Stimulated activated CD4-positive, alpha-beta T cell treated with anti-CD3 and anti-CD28 coated beads, TNF-alpha, amount 100 ng/mL, for 24 hours (primary cell): Measurements from ENCODE around the gene CAMKV.
A peak's percentile ranks its signal among the peaks of the same experiment; 100 is the strongest.
"Not testable (repeated sequence)": the region's sequence is repeated elsewhere in the genome, so short reads cannot be mapped to it uniquely, and the experiment has no call there.

Experiments used
- DNase-seq, 3 experiments: peaks; one replicate each; pipeline ENCODE4 v3.0.0-alpha.2; 2020; ENCODE audit warnings: low read depth in 3 of 3

The CAMKV gene, protein sequence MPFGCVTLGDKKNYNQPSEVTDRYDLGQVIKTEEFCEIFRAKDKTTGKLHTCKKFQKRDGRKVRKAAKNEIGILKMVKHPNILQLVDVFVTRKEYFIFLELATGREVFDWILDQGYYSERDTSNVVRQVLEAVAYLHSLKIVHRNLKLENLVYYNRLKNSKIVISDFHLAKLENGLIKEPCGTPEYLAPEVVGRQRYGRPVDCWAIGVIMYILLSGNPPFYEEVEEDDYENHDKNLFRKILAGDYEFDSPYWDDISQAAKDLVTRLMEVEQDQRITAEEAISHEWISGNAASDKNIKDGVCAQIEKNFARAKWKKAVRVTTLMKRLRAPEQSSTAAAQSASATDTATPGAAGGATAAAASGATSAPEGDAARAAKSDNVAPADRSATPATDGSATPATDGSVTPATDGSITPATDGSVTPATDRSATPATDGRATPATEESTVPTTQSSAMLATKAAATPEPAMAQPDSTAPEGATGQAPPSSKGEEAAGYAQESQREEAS

DNA sequence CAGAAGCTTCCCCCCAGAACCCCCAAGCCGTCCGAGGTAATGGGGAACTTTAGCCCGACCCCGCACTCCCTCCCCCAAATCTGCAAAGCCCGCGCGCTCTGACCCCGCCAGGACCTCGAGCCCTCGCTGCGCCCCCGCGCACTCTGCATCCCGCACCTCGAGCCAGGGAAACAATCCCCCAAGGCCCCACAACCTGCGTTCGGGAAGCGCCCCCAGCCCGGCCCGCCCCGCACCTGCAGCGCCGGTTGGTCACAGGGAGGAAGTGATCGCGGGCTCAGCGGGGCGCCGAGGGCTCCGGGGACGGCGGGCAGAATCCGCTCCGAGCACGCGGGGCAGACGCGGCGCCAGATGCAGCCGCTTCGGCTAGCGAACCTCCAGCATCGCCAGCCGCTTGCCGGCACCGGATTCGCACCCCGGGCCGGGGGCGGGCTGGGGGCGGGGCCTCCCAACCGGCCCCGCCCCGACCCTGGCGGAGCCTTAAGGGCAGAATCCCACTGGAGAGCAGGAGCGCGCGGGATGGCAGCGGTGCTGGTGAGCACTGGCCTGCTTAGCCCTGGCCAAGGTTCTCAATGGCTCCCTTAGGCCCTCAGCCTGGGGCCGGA, at the start of gene CAMKV:
Gene CAMKV (minus strand): TSS at position 382 of the 602 bp plus-strand sequence. CDS start 7,518 bp downstream, outside the sequence.
- DNase-seq = peak in 1 of 3 experiments; percentile 32

GRCh38 chr3:49917806-49918590, 48.3 kb upstream of the CAMKV start:
- DNase-seq = not testable (repeated sequence)

DNA sequence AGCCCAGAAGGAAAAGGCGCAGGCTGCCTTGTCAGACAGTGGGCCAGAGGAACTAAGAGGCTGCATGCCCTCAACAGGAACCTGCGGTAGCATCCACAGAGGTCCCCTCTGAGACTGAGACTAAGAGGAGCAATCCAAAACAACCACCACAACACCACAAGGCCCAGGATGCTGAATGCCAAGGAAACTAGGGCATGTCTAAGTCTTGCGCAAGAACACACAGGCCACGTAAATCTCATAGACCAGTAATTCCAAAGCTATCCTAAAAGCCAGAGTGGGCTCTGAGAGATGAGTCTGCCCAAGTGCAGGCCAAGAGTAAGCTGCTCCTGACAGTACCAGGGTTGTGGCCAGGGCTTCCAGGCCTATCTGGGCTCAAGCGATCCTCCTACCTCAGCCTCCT, 47.0 kb upstream of the CAMKV start:
- no peak for DNase-seq

GRCh38 chr3:49914906-49915305, 45.2 kb upstream of the CAMKV start:
- DNase-seq = no peak

GRCh38 chr3:49912881-49913281, 43.2 kb upstream of the CAMKV start:
- no peak for DNase-seq

DNA sequence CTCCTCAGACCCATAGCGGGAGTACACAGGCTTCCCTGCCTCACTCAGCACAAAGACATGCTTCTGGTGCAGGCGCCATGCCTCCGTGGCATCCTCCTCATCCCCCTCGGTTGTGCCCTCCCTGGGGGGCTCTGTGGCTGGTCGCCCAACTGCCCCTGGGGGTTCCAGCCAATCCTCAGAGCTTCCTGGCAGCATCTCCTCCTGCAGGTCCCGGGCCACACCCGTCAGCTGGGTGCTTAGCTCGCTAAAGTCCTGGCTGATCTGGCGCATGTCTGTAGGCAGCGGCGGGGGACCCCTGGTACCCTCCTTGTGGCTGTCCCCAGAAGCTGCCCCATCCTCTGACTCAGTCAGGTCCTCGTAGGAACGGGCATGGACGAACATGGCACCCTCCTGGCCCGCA, 41.9 kb upstream of the CAMKV start:
- no peak for DNase-seq

GRCh38 chr3:49911124-49911420, 41.4 kb upstream of the CAMKV start:
- no peak for DNase-seq

DNA sequence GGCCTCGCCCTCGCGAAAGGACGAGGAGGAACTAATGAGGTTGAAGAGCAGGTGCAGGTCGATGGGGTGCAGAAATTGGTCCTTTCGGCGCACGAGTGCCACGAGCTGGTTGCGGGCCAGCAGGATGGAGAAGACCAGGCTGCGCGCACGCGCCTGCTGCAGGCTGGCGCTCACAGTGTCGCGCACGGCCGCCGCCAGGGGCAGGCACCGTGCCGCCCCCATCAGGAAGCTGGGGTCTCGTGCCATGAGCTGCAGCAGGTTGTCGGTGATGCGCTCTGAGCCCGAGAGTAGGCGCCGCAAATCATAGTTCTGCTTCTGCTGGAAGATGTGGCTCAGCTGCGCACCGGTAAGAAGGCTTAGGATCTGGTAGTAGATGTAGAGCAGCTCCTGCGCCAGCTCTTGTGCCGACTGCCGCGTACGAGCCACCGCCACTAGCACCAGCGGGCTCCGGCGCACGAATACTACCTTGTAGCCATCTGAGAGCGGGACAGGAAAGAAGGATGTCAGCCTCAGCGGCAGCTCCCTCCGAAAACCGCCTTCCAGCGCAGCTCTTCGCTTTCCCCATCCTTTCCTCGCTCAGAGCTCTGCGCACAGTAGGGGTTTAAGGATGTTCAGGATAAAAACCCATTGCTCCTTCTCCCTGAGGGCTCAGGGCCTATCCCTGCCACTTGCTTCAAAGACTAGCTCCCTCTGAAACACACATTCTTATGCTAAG, 40.9 kb upstream of the CAMKV start:
- no peak for DNase-seq

- DNase-seq = no peak
These were observed 38.9 kb upstream of the CAMKV start for GRCh38 chr3:49908373-49909199.

GRCh38 chr3:49906073-49906743, 36.5 kb upstream of the CAMKV start:
- peak in 2 of 3 experiments; percentile 13 to 43 for DNase-seq

DNA sequence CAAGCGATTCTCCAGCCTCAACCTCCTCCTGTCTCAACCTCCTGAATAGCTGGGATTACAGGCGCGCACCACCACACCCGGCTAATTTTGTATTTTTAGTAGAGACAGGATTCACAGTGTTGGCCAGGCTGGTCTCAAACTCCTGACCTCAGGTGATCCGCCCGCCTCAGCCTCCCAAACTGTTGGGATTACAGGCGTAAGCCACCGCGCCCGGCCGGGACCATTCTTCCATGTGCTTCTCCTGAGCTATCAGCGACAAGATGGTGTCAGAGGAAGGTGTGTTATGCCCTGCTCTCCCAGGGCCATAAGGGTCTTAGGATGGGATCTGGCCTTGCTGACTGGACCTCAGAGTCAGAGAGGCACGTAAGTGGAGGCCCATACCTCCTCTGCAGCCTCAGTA, 34.7 kb upstream of the CAMKV start:
- not testable (repeated sequence) for DNase-seq

- DNase-seq = peak; percentile 49 to 86 (median 62)
These were observed 34.0 kb upstream of the CAMKV start, which contains the start of gene MST1R for GRCh38 chr3:49903451-49904424. TSS of gene MST1R (minus strand) at chr3:49903873. CDS start at chr3:49903609, 264 bp downstream.

DNA sequence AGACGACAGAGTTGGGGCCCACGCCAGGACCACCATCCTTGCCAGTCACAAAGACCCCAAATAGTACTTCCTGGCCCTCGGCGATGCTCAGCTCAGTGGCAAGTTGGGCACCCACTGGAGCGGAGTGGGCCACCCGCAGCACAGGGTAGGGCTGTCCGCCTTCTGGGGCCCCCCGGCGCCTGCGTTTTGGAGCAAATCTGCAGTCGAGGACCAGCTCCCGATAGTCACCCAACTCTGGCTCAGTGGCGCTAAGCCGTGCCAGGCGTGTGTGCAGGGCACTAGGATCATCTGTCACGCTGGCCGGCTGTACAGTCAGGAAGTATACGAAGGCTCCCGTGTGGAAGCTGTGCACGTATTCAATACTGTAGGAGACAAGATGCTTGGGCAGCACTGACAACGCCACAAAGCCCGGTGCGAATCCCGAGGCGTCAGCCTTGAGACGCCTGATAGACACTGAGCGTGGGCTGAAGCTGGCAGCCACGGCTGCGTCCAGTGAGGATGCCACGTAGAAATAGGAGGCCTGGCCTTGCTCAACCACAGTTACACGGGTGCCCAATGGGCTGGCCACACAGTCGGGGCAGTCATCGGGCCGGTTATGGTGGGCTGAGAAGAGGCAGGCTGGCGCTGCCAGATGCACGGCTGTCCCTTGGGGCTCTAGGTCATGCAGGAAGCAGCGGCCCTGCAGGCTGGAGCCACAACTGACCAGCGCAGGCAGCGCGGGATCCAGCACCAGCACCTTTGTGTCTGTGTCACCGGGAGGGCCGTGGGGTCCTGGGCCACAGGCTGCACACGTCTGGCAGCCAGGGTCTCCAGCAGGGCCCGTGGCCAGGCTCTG, 33.0 kb upstream of the CAMKV start:
- no peak for DNase-seq

DNA sequence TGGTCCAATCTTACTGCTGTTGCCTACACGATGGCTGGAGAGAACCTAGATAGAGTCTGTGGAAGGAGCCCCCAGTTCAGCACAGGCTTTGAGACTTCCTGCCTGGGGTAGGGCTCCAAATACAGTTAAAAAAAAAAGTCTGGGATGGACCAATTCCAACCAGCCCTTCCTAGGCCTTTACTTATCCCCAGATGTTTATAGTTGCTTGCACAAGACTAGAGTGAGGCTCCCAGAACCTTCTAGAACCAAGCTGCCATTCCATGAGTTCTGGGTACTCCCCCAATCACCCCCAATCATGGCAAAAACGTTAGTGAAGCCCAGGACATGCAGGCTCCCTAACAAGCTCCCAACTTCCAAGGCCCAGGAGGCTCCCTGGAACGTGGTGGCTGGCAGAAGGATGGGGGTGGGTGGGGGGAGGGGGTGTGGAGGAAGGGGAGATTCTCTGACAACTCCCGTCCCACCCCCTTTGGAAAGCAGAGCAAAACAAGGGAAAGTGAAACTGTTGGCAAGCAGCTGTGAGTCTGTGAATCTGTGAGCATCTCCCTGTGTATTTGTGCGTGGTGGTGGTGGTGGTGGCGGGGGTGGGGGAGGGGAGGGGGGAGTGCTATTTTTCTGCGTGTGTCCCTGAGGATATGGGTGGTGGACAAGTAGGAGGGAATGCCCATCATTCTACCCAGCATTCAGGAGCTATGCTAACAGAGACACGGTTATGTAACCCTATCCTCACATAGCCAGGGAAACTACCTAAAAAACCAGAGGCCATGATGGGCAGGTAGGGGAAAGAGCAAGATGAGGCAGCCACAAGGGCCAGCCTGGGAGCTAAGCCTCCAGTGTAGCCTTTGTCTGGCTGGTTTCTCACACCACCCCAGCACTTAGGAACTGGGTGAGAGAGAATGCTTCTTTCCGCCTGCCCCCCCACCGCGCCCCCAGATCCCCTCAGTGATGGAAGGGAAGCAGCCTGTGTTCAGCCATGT, 31.9 kb upstream of the CAMKV start:
- no peak for DNase-seq

- DNase-seq = no peak
These were observed 30.9 kb upstream of the CAMKV start for GRCh38 chr3:49900491-49901153.

- no peak for DNase-seq
These were observed 30.1 kb upstream of the CAMKV start for GRCh38 chr3:49899815-49900214.
